ENCODE data around the gene NEO1. TPM values are rescaled to one million over a fixed set of nuclear protein-coding genes. Genes with fewer than 3 reads are reported as not detected.

NEO1 gene
- total and polyA plus RNA-seq, 9 of the 15 experiments (the other 6 are each of a cell fraction or from before 2014, with no cell fraction given) = 0.08 to 1.7 (median 0.48) TPM

DNA sequence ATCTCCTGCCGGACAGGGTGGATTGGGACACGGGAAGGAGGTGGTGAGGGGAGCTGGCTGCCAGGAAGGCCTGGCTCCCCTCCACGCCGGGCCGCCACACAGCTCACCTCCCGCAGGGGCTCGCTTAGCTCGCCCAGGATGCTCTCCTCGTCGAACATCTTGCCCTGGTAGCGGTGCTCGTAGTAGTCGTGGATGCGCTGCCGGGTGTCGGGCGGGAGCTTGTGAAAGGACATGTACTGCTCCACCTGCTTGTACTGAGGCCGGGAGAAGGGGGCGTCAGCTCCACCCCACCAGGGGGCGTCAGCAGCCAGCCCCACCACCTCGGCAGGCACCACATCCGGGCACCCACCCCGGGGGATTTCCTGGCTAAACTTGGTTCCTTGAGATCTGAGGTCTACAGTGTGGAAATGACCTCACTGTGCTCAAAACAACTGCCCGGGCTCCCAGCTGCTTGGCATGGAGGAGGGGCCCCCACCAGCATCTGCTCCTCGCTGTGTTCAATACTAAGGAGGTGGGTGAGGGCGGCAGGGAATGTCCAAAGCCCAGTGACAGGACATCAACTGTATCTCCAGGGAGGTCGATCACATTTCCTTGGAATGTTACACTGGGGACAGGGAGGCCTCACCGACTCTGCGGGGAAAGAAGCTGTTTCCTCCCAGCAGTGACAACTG lies 273.1 kb downstream of the NEO1 start (continued):
- TF ChIP-seq, protein P1, sequence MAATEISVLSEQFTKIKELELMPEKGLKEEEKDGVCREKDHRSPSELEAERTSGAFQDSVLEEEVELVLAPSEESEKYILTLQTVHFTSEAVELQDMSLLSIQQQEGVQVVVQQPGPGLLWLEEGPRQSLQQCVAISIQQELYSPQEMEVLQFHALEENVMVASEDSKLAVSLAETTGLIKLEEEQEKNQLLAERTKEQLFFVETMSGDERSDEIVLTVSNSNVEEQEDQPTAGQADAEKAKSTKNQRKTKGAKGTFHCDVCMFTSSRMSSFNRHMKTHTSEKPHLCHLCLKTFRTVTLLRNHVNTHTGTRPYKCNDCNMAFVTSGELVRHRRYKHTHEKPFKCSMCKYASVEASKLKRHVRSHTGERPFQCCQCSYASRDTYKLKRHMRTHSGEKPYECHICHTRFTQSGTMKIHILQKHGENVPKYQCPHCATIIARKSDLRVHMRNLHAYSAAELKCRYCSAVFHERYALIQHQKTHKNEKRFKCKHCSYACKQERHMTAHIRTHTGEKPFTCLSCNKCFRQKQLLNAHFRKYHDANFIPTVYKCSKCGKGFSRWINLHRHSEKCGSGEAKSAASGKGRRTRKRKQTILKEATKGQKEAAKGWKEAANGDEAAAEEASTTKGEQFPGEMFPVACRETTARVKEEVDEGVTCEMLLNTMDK (IDR thresholded peaks at IDR 0.05; ENCODE audit: borderline replicate concordance, insufficient read depth, low read depth, low read length, poor library complexity, severe bottlenecking) = peak; percentile 47
- TF ChIP-seq MECOM (CRISPR knock-in tag; IDR thresholded peaks at IDR 0.05) (no peak), CXXC5 (CRISPR knock-in tag; IDR thresholded peaks at IDR 0.05) (no peak), ZSCAN32 (CRISPR knock-in tag; IDR thresholded peaks at IDR 0.05) (no peak), SAP30 (IDR thresholded peaks at IDR 0.05; ENCODE audit: borderline replicate concordance, insufficient read depth, low read depth, low read length, poor library complexity, severe bottlenecking) (no peak), YY1 (IDR thresholded peaks at IDR 0.05; ENCODE audit: borderline replicate concordance in 1 of 3, control insufficient read depth in 1 of 3, extremely low read depth in 1 of 3, insufficient read depth in 3 of 3, insufficient read length in 1 of 3, insufficient replicate concordance in 2 of 3, low read depth in 1 of 3, low read length in 2 of 3) (no peak), PHF8 (IDR thresholded peaks at IDR 0.05; ENCODE audit: borderline replicate concordance, low read length) (no peak), BHLHE40 (IDR thresholded peaks at IDR 0.05; ENCODE audit: low read length) (no peak), ZNF134 (CRISPR knock-in tag; conservative IDR thresholded peaks at IDR 0.05) (no peak), KLF16 (IDR thresholded peaks at IDR 0.05) (no peak)
- TF ChIP-seq, protein P2, sequence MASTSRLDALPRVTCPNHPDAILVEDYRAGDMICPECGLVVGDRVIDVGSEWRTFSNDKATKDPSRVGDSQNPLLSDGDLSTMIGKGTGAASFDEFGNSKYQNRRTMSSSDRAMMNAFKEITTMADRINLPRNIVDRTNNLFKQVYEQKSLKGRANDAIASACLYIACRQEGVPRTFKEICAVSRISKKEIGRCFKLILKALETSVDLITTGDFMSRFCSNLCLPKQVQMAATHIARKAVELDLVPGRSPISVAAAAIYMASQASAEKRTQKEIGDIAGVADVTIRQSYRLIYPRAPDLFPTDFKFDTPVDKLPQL (IDR thresholded peaks at IDR 0.05; ENCODE audit: extremely low read depth, insufficient read length) = no peak
- TF ChIP-seq, protein P3, sequence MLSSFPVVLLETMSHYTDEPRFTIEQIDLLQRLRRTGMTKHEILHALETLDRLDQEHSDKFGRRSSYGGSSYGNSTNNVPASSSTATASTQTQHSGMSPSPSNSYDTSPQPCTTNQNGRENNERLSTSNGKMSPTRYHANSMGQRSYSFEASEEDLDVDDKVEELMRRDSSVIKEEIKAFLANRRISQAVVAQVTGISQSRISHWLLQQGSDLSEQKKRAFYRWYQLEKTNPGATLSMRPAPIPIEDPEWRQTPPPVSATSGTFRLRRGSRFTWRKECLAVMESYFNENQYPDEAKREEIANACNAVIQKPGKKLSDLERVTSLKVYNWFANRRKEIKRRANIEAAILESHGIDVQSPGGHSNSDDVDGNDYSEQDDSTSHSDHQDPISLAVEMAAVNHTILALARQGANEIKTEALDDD (IDR thresholded peaks at IDR 0.05) = no peak
